Mucosa of descending colon (tissue), 3 donors: Measurements from ENCODE around the gene ATP8B3. TPM values are rescaled to one million over a fixed set of nuclear protein-coding genes. Genes with fewer than 3 reads are reported as not detected.

Source experiments
- ATAC-seq: fragments of 200-7000 bp; cut with Tn5 transposase; one replicate; pipeline ENCODE4 v1.9.1; 2020; ENCODE audit warnings: mild to moderate bottlenecking, moderate library complexity
- DNase-seq, 3 donors: peaks; one replicate each; pipeline ENCODE4 v3.0.0-alpha.2; 2020
- H3K36me3 ChIP-seq: fragments of 200-600 bp; one replicate; pipeline ENCODE4 v1.8.0; 2021; ENCODE audit warnings: low read depth, mild to moderate bottlenecking
- H3K4me1 ChIP-seq: fragments of 200-600 bp; one replicate; pipeline ENCODE4 v1.8.0; 2021; ENCODE audit warnings: low read depth, mild to moderate bottlenecking
- H3K4me3 ChIP-seq: fragments of 200-600 bp; one replicate; pipeline ENCODE4 v1.8.0; 2021; ENCODE audit warnings: mild to moderate bottlenecking
- H3K9me3 ChIP-seq: fragments of 200-600 bp; one replicate; pipeline ENCODE4 v1.8.0; 2021; ENCODE audit warnings: mild to moderate bottlenecking
- intact Hi-C, 2 donors: fragments of 100-400 bp; cut with DNase I in 1 of 2; cut with micrococcal nuclease in 1 of 2; formaldehyde crosslinking; loops; one replicate each; pipeline versions ENCODE4 v1.11.0 to v1.11.1; 2022; cut with DNase I, micrococcal nuclease
- total RNA-seq, 3 donors: library from RNA; stranded (reverse); fragmentation: NEBNext Ultra II Directional in 2 of 3; extraction: Animal tissue kit (Norgen Biotek cat#: 25700) in 2 of 3; gene quantifications; one replicate each; pipeline versions ENCODE4 v1.2.1 to v1.2.4, GENCODE V29; 2021 to 2023
- TF ChIP-seq, protein P1 (sequence below): fragments of 200-600 bp; IDR thresholded peaks from one replicate; pipeline ENCODE4 v1.8.0; 2022; ENCODE audit warnings: antibody characterized with exemption, mild to moderate bottlenecking
- donor health status: DM: no; HTN: no; CAD: no; lungs with moderate emphysema.
- donor health status: DM: no; HTN: no; CAD: no.
- donor health status: DM: no; HTN: yes; CAD: no.

ATP8B3 gene
- total RNA-seq, 3 donors from 2014 or later, result 0.55 to 1.2 (median 0.80) TPM

DNA sequence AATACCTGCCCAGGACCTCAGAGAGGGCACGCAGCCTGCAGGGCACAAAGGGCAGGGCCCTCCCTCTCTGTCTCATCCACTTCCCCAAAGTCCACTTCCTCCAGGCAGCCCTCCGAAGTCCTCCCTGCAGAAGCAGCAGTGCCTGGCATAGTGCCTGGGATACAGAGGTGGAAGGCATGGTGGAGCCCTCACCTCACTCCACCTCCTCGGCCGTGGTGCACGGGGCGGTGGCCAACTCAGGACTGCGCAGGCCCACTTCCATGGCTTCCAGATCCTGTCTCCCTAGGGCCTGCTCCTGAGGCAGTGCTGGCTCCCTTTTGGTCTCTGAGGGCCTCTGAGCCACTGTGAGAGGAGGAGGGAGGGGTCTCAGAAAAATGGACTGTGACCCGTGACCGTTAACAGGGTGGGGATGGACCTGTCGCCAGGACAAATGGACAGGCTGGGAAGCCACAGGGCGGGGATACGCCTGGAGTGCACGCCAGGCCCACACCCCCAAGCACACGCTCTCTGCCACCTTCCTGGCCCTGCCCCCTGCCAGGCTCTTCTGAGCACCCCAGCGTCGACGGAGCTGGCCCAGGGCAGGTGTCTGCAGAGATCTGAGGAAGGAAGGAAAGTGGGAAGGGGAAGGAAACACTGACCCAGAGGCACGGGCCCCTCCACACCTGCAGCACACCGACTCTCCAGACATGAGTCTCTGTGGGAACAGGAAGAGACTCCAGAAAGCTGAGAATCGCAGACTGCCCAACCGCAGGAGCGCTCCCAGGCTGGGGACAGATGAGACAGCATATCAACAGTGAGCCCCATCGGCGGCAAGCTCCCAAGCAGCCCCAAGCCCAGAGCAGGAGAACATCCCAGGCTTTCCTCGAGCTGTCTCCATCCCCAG lies 27.8 kb upstream of the ATP8B3 start:
- Histone ChIP-seq H3K4me3 (no peak overlapping the region), H3K9me3 (no peaks in the 10 kb centered on the region), H3K36me3 (no peaks in the 10 kb centered on the region), H3K4me1 (peaks cover 51% of the 10 kb centered on the region)
- DNase-seq (peak; percentile 87 to 89 (median 87)), ATAC-seq (peak; percentile 84)
- TF ChIP-seq, protein P1, sequence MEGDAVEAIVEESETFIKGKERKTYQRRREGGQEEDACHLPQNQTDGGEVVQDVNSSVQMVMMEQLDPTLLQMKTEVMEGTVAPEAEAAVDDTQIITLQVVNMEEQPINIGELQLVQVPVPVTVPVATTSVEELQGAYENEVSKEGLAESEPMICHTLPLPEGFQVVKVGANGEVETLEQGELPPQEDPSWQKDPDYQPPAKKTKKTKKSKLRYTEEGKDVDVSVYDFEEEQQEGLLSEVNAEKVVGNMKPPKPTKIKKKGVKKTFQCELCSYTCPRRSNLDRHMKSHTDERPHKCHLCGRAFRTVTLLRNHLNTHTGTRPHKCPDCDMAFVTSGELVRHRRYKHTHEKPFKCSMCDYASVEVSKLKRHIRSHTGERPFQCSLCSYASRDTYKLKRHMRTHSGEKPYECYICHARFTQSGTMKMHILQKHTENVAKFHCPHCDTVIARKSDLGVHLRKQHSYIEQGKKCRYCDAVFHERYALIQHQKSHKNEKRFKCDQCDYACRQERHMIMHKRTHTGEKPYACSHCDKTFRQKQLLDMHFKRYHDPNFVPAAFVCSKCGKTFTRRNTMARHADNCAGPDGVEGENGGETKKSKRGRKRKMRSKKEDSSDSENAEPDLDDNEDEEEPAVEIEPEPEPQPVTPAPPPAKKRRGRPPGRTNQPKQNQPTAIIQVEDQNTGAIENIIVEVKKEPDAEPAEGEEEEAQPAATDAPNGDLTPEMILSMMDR, result no peak
- intact Hi-C loops, result no loop called here

DNA sequence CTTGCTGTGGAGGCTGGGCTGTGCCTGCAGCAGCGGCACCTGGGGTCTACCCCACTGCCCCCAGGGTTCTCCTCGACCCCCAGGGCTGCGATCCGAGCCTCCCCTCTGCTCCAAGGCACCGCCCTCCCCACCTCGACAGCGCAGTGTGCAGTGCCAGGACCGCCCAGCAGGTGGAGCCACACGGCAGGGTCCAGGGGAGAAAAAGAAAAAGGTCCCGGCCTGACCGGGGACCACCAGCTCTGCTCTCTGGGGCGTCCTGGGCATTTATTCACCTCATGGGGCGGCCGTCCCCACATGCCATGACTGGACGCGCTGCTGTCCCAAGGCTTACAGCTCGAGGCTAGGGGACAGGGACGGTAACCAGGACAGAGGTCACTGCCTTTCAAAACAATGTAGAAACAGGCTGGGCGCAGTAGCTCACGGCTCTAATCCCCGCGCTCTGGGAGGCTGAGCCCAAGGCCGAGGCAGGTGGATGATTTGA lies 25.6 kb upstream of the ATP8B3 start:
- Histone ChIP-seq H3K4me3 (no peak overlapping the region), H3K36me3 (no peaks in the 10 kb centered on the region), H3K9me3 (no peaks in the 10 kb centered on the region), H3K4me1 (peaks cover 38% of the 10 kb centered on the region)
- ATAC-seq, result peak; percentile 58
- TF ChIP-seq, protein P1, result peak; percentile 94
- DNase-seq, result peak in 2 of 3 donors; percentile 76 to 87
- intact Hi-C loops, result no loop called here

DNA sequence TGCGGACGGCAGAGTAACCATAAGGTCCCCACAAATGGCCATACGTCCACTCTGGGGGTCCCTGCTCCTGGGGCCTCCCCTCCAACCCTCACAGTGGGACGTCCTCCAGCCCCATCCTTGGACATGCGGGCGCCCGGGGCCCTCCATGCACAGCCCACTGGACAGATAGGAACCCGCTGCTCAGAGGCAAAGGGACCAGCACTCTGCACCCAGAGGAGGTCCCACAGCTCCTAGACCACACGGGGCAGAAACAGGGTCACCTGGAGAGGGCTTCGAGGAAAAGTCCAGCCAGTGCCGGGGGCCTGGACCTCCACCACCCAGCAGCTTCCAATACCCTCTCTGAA lies 25.1 kb upstream of the ATP8B3 start:
- H3K36me3 ChIP-seq, result no peaks in the 10 kb centered on the region
- intact Hi-C loops, result no loop called here
- ATAC-seq (no peak), DNase-seq (no peak)
- H3K4me1 ChIP-seq, result peaks cover 38% of the 10 kb centered on the region
- H3K4me3 ChIP-seq, result no peak overlapping the region
- no peaks in the 10 kb centered on the region for H3K9me3 ChIP-seq
- TF ChIP-seq, protein P1, result no peak

DNA sequence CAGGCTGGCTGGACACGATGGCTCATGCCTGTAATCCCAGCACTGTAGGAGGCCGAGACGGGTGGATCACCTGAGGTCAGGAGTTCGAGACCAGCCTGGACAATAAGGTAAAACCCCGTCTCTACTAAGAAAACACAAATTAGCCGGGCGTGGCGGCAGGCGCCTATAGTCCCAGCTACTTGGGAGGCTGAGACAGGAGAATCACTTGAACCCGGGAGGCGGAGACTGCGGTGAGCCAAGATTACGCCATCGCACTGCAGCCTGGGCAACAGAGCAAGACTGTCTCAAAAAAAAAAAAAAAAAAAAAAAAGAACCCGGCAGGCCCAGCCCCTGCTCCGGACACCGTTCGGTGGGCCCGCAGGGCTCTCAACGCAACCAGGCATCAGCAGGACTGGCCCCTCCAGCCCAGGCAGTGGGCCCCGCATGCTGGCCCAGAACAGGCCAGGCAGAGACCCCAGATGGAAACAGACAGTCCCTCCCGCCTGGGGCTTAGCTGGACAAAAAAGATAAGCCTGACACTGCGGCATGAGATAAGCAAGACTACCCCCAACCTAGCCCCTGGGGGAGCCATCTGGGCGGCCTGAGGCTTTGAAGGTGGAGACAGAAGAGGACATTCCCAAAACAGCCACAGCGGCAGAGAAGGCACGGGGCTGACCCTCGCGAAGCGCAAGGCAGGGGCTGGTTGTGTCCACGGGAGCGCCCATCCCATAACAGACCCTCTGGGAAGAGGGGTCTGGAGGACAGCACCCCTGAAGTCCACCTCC lies 24.6 kb upstream of the ATP8B3 start:
- H3K36me3 ChIP-seq, result no peaks in the 10 kb centered on the region
- peaks cover 37% of the 10 kb centered on the region for H3K4me1 ChIP-seq
- intact Hi-C loops, result no loop called here
- TF ChIP-seq, protein P1, result no peak
- no peak for DNase-seq
- ATAC-seq, result no peak
- no peak overlapping the region for H3K4me3 ChIP-seq
- H3K9me3 ChIP-seq, result no peaks in the 10 kb centered on the region

DNA sequence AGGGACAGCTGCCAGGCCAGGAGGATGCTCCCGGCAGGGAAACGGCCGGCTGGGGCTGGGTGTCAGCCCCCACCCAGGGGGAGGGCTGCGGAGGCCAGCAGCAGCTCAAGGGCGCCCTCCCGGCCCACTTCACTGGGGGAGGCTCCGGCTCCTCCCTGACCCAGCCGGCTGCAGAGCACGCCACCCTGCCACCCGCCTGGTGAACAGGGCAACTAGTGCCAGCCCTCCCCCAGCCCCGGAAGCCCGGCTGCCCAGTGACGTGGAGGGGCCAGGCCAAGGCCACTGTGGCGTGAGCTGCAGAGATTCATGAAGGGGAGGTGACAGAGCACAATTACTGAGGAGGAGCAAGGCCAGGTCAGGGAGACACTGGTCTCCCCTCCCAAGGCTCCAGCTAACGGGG lies 21.5 kb upstream of the ATP8B3 start:
- no peak for DNase-seq
- H3K4me3 ChIP-seq, result no peak overlapping the region
- H3K4me1 ChIP-seq, result peaks cover 9% of the 10 kb centered on the region
- no peaks in the 10 kb centered on the region for H3K9me3 ChIP-seq
- H3K36me3 ChIP-seq, result no peaks in the 10 kb centered on the region
- TF ChIP-seq, protein P1, result no peak
- intact Hi-C loops, result no loop called here
- no peak for ATAC-seq
